HEK293T (cell line): ENCODE results near the gene FRMD8.

Experiments used
- CTCF ChIA-PET: fragments of 350-600 bp; formaldehyde crosslinking; extraction: SDS; loops from one replicate; lab custom pipeline; 2021; ENCODE audit warnings: antibody characterized with exemption, inconsistent platforms; lab: Yijun Ruan, JAX
- POLR2A ChIA-PET: fragments of 350-600 bp; formaldehyde crosslinking; extraction: SDS; loops from one replicate; lab custom pipeline; 2020; ENCODE audit warnings: antibody characterized with exemption, inconsistent platforms; lab: Yijun Ruan, JAX
- DNase-seq: peaks from one replicate; pipeline ENCODE4 v3.0.0; 2012; ENCODE audit warnings: mixed read lengths; ENCODE audit errors: extremely low spot score
- ARNT ChIP-seq: fragments of 450-650 bp; IDR thresholded peaks from 2 replicates; pipeline ENCODE4 v1.6.1; 2017; ENCODE audit warnings: mild to moderate bottlenecking
- BHLHE40 ChIP-seq: fragments of 450-650 bp; IDR thresholded peaks from 2 replicates; pipeline ENCODE4 v1.6.1; 2016; ENCODE audit warnings: mild to moderate bottlenecking, moderate library complexity, borderline replicate concordance
- CTBP1 ChIP-seq: fragments of 450-650 bp; IDR thresholded peaks from 2 replicates; pipeline ENCODE4 v1.6.1; 2016; ENCODE audit warnings: borderline replicate concordance
- ELF4 ChIP-seq: fragments of 450-650 bp; IDR thresholded peaks from 2 replicates; pipeline ENCODE4 v1.6.1; 2017; ENCODE audit warnings: antibody characterized with exemption
- FOXA1 ChIP-seq: fragments of 450-650 bp; IDR thresholded peaks from 2 replicates; pipeline ENCODE4 v1.6.1; 2016; ENCODE audit warnings: mild to moderate bottlenecking
- FOXK2 ChIP-seq: fragments of 450-650 bp; IDR thresholded peaks from 2 replicates; pipeline ENCODE4 v1.6.1; 2016; ENCODE audit warnings: mild to moderate bottlenecking
- FOXM1 ChIP-seq: fragments of 450-650 bp; IDR thresholded peaks from 2 replicates; pipeline ENCODE4 v1.6.1; 2017; ENCODE audit warnings: mild to moderate bottlenecking, borderline replicate concordance
- HDGF ChIP-seq: fragments of 450-650 bp; IDR thresholded peaks from 2 replicates; pipeline ENCODE4 v1.6.1; 2017; ENCODE audit warnings: antibody characterized with exemption, borderline replicate concordance
- L3MBTL2 ChIP-seq: fragments of 450-650 bp; conservative IDR thresholded peaks from 2 replicates; pipeline ENCODE4 v1.6.1; 2016; ENCODE audit warnings: mild to moderate bottlenecking
- LEF1 ChIP-seq: fragments of 450-650 bp; IDR thresholded peaks from 2 replicates; pipeline ENCODE4 v1.6.1; 2017; ENCODE audit warnings: mild to moderate bottlenecking, borderline replicate concordance
- NFRKB ChIP-seq: fragments of 450-650 bp; IDR thresholded peaks from 2 replicates; pipeline ENCODE4 v1.6.1; 2016; ENCODE audit warnings: mild to moderate bottlenecking, moderate library complexity
- PKNOX1 ChIP-seq: fragments of 450-650 bp; IDR thresholded peaks from 2 replicates; pipeline ENCODE4 v1.6.1; 2016
- SP1 ChIP-seq: fragments of 450-650 bp; IDR thresholded peaks from 2 replicates; pipeline ENCODE4 v1.6.1; 2017
- SUZ12 ChIP-seq: fragments of 450-650 bp; IDR thresholded peaks from 2 replicates; pipeline ENCODE4 v1.6.1; 2016; ENCODE audit warnings: mild to moderate bottlenecking
- TARDBP ChIP-seq: fragments of 450-650 bp; IDR thresholded peaks from 2 replicates; pipeline ENCODE4 v1.6.1; 2016
- ZNF384 ChIP-seq: fragments of 450-650 bp; IDR thresholded peaks from 2 replicates; pipeline ENCODE4 v1.6.1; 2016

FRMD8 gene

DNA sequence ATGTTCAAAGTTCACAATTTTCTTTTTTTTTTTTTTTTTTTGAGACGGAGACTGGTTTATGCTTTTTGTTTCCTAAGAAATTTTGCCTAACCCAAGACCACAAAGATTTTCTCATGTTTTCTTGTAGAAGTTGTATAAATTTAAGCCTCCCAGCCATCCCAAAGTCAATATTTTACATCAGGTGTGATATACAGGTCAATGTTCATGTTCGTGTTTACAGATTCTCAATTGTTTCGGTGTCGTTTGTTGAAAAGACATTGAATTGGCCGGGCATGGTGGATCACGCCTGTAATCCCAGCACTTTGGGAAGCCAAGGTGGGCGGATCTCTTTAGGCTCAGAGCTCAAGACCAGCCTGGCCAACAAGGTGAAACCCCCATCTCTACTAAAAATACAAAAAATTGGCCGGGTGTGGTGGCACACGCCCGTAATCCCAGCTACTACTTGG, 15.4 kb downstream of the FRMD8 start:
- TF ChIP-seq BHLHE40 (no peak), FOXM1 (no peak), LEF1 (no peak), ARNT (no peak), SUZ12 (no peak), FOXA1 (no peak), CTBP1 (no peak), FOXK2 (no peak), HDGF (no peak), SP1 (no peak), ZNF384 (no peak), L3MBTL2 (no peak)
- ChIA-PET POLR2A (no interaction called here), CTCF (interaction anchor here (0.6 kb wide), 1 partner anchor 67 kb away, joined by 4 read pairs; no protein-coding TSS in a partner anchor)
- DNase-seq = no peak

DNA sequence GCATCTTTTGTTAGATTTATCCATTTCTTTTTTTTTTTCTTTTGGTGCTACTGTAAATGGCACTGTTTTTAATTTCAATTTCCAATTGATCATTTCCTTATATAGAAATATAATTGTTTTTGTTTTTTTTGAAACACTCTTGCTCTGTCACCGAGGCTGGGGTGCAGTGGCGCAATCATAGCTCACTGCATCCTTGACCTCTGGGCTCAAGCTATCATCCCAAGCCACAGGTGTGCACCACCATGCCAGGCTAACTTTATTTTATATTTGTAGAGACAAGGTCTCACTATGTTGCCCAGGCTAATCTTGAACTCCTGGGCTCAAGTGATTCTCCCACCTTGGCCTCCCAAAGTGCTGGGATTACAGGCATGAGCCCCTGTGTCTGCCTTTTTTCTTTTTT, 16.4 kb downstream of the FRMD8 start:
- no peak for DNase-seq
- POLR2A ChIA-PET = interaction anchor here (1.1 kb wide), 1 partner anchor 14 kb away, joined by 3 read pairs; no protein-coding TSS in a partner anchor
- CTCF ChIA-PET = no interaction called here
- no peak for TF ChIP-seq LEF1
- no peak for TF ChIP-seq ARNT
- TF ChIP-seq NFRKB = no peak
- TF ChIP-seq SP1 = no peak
- TF ChIP-seq FOXK2 = no peak
- TF ChIP-seq TARDBP = no peak
- no peak for TF ChIP-seq HDGF
- TF ChIP-seq SUZ12 = no peak
- TF ChIP-seq CTBP1 = no peak
- no peak for TF ChIP-seq ELF4
- no peak for TF ChIP-seq L3MBTL2
- TF ChIP-seq ZNF384 = no peak
- TF ChIP-seq FOXA1 = no peak
- TF ChIP-seq FOXM1 = no peak

- ChIA-PET CTCF (interaction anchor here (0.6 kb wide), 1 partner anchor 30 kb away, joined by 3 read pairs; no protein-coding TSS in a partner anchor), POLR2A (interaction anchor here (1.1 to 2.2 kb wide), 2 partner anchors 13 to 19 kb away, joined by 3 to 7 read pairs; partner anchors contain the start of gene NEAT1)
- DNase-seq = no peak
Observed at GRCh38 chr11:65403607-65404121, 17.2 kb downstream of the FRMD8 start.

GRCh38 chr11:65404210-65404609, 17.8 kb downstream of the FRMD8 start:
- no peak for DNase-seq
- TF ChIP-seq LEF1 = no peak
- TF ChIP-seq CTBP1 = no peak
- no peak for TF ChIP-seq FOXA1
- no peak for TF ChIP-seq NFRKB
- TF ChIP-seq FOXK2 = no peak
- no peak for TF ChIP-seq ZNF384
- ChIA-PET POLR2A (interaction anchor here (2.2 kb wide), 1 partner anchor 19 kb away, joined by 7 read pairs; the partner anchor contains the start of gene NEAT1), CTCF (interaction anchor here (0.6 kb wide), 1 partner anchor 11 kb away, joined by 3 read pairs; no protein-coding TSS in a partner anchor)

More at GRCh38 chr11:65403607-65404121, 17.2 kb downstream of the FRMD8 start:
- no peak for TF ChIP-seq FOXK2
- no peak for TF ChIP-seq HDGF
- no peak for TF ChIP-seq L3MBTL2
- TF ChIP-seq ZNF384 = no peak
- TF ChIP-seq TARDBP = no peak
- no peak for TF ChIP-seq CTBP1

DNA sequence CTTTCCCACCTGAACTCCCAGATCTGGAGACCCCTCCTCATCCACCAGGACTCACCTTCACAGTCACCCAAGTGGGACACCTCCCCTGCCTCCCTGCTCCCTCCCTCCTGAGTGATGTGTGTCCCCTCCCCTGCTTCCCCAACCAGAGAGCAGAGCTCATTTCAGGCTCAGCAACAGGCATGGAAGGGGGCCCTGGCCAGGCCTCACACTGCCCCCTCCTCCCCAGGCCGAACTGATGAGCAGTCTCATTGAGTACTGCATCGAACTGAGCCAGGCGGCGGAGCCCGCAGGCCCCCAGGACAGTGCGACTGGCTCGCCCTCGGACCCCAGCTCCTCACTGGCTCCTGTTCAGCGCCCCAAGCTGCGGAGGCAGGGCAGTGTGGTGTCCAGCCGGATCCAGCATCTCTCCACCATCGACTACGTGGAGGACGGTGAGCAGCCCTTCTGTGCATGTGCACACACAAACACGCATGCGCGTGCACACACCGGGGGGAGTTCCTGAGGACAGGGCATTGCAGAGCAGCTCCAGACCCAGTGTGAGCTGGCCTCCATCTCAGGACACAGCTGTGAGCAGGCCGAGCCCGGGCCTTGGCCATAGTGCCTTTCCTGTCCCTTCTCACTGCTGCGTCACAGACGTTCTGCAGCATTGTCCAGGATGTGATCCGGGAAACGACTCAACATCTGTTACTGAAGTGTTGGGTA, 18.4 kb downstream of the FRMD8 start:
- TF ChIP-seq SP1 (no peak), BHLHE40 (no peak), LEF1 (no peak), CTBP1 (no peak), ELF4 (no peak), NFRKB (no peak)
- ChIA-PET CTCF (interaction anchor here (0.6 to 1.7 kb wide), 2 partner anchors 10 to 11 kb away, joined by 3 to 5 read pairs; no protein-coding TSS in a partner anchor), POLR2A (interaction anchor here (2.2 kb wide), 1 partner anchor 18 kb away, joined by 7 read pairs; the partner anchor contains the start of gene NEAT1)
- DNase-seq = no peak

GRCh38 chr11:65410936-65411680, 24.7 kb downstream of the FRMD8 start:
- ChIA-PET POLR2A (interaction anchor here (0.7 to 3.3 kb wide), 3 partner anchors 12 to 91 kb away, joined by 3 to 23 read pairs (median 5); partner anchors contain the start of gene NEAT1), CTCF (no interaction called here)
- TF ChIP-seq ARNT (no peak), FOXM1 (no peak), FOXK2 (no peak), PKNOX1 (no peak), CTBP1 (no peak), HDGF (no peak), ELF4 (no peak), NFRKB (no peak), SP1 (no peak), ZNF384 (no peak), FOXA1 (no peak), TARDBP (no peak), L3MBTL2 (no peak), LEF1 (no peak), SUZ12 (no peak), BHLHE40 (no peak)
- DNase-seq = no peak

DNA sequence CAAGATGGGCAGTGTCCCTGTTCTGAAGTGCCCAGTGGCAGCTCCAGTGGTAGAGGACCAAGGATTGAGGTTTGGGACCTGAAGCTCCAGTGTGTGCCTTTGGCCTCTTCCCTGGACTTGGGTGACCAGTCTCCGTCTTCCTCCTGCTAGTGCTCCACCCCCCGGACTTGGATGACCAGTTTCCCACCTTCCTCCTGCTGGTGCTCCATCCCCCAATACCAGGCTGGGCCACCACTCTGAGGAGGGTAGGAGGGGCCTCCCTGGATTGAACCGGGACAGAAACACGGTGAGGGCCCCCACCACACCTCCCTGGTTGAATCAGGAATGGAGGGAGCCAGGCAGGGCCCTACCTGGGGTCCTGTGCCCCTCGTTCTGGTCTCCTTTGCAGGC, 25.2 kb downstream of the FRMD8 start:
- no peak for DNase-seq
- no peak for TF ChIP-seq ARNT
- no peak for TF ChIP-seq SP1
- TF ChIP-seq BHLHE40 = no peak
- no peak for TF ChIP-seq FOXK2
- TF ChIP-seq NFRKB = no peak
- no peak for TF ChIP-seq ELF4
- no peak for TF ChIP-seq FOXA1
- TF ChIP-seq FOXM1 = no peak
- TF ChIP-seq TARDBP = no peak
- TF ChIP-seq PKNOX1 = no peak
- no peak for TF ChIP-seq L3MBTL2
- TF ChIP-seq ZNF384 = no peak
- TF ChIP-seq SUZ12 = no peak
- no peak for TF ChIP-seq CTBP1
- no peak for TF ChIP-seq HDGF
- no peak for TF ChIP-seq LEF1
- CTCF ChIA-PET = no interaction called here
- POLR2A ChIA-PET = interaction anchor here (0.7 to 3.3 kb wide), 4 partner anchors 12 to 90 kb away, joined by 3 to 23 read pairs (median 4); partner anchors contain the start of gene NEAT1
